Nephron progenitor cell (in vitro differentiated cells): ENCODE results near the gene TUBB2B.

Source experiments
- DNase-seq: peaks from one replicate; pipeline ENCODE4 v3.0.0; 2021
- H3K27ac Mint-ChIP-seq: 2 replicates; pipeline ENCODE4 v1.8.0; 2021; ENCODE audit warnings: mild to moderate bottlenecking, moderate library complexity, mixed read lengths
- H3K27me3 Mint-ChIP-seq: 2 replicates; pipeline ENCODE4 v1.8.0; 2021; ENCODE audit warnings: mild to moderate bottlenecking, low read depth, mixed read lengths; ENCODE audit not compliant: poor library complexity
- H3K36me3 Mint-ChIP-seq: 2 replicates; pipeline ENCODE4 v1.8.0; 2021; ENCODE audit warnings: low read depth, mixed read lengths
- H3K4me1 Mint-ChIP-seq: 2 replicates; pipeline ENCODE4 v1.8.0; 2021; ENCODE audit warnings: mixed read lengths
- H3K4me3 Mint-ChIP-seq: 2 replicates; pipeline ENCODE4 v1.8.0; 2021; ENCODE audit warnings: mild to moderate bottlenecking, moderate library complexity, mixed read lengths
- H3K9me3 Mint-ChIP-seq: 2 replicates; pipeline ENCODE4 v1.8.0; 2021; ENCODE audit warnings: mild to moderate bottlenecking, moderate library complexity, mixed read lengths
- CTCF ChIP-seq: fragments of 200-600 bp; sonication (generic); IDR thresholded peaks from 2 replicates; pipeline ENCODE4 v1.5.0; 2021; ENCODE audit warnings: antibody characterized with exemption

TUBB2B gene

GRCh38 chr6:3266170-3266569, 38.7 kb upstream of the TUBB2B start:
- no peak for DNase-seq
- H3K27me3 Mint-ChIP-seq, result no peaks in the 10 kb centered on the region
- H3K4me3 Mint-ChIP-seq, result no peak overlapping the region
- no peaks in the 10 kb centered on the region for H3K9me3 Mint-ChIP-seq
- H3K36me3 Mint-ChIP-seq, result peaks cover 54% of the 10 kb centered on the region
- no peak for TF ChIP-seq CTCF
- peaks cover 33% of the 10 kb centered on the region for H3K4me1 Mint-ChIP-seq
- no peak overlapping the region for H3K27ac Mint-ChIP-seq

DNA sequence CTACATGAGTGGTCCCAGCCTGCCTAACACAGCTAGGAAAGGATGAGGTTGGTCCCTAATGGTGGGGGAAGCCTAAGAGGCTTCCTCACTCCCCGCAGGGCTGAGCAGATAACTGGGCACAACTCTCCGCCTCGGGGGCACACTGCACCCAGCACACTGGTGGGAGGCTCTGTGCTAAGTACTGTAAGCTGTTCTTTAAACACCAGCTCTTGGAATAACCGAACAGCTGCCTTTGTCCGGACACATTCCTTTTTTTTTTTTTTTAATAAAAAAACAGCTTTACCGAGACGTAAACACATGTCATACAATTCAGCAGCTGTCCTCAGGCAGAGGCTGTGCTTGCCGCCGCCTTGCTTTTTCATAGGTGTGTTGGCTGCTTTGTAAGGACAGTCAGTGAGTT, 38.2 kb upstream of the TUBB2B start:
- Mint-ChIP-seq H3K27ac (no peak overlapping the region), H3K4me1 (peaks cover 38% of the 10 kb centered on the region), H3K27me3 (no peaks in the 10 kb centered on the region), H3K9me3 (no peaks in the 10 kb centered on the region), H3K4me3 (no peak overlapping the region), H3K36me3 (peaks cover 49% of the 10 kb centered on the region)
- DNase-seq, result no peak
- TF ChIP-seq CTCF, result no peak

- DNase-seq, result no peak
- Mint-ChIP-seq H3K36me3 (peaks cover 37% of the 10 kb centered on the region), H3K4me3 (no peak overlapping the region), H3K4me1 (peaks cover 44% of the 10 kb centered on the region), H3K9me3 (no peaks in the 10 kb centered on the region), H3K27me3 (no peaks in the 10 kb centered on the region), H3K27ac (no peak overlapping the region)
- no peak for TF ChIP-seq CTCF
Measured at GRCh38 chr6:3264356-3264755, 36.9 kb upstream of the TUBB2B start.

- H3K9me3 Mint-ChIP-seq, result no peaks in the 10 kb centered on the region
- H3K4me3 Mint-ChIP-seq, result no peak overlapping the region
- no peak overlapping the region for H3K27ac Mint-ChIP-seq
- peaks cover 24% of the 10 kb centered on the region for H3K36me3 Mint-ChIP-seq
- DNase-seq, result no peak
- H3K4me1 Mint-ChIP-seq, result peaks cover 36% of the 10 kb centered on the region
- no peaks in the 10 kb centered on the region for H3K27me3 Mint-ChIP-seq
- TF ChIP-seq CTCF, result no peak
Measured at GRCh38 chr6:3263096-3263495, 35.6 kb upstream of the TUBB2B start.

GRCh38 chr6:3261921-3262320, 34.5 kb upstream of the TUBB2B start:
- H3K9me3 Mint-ChIP-seq, result no peaks in the 10 kb centered on the region
- DNase-seq, result no peak
- TF ChIP-seq CTCF, result no peak
- H3K36me3 Mint-ChIP-seq, result peaks cover 15% of the 10 kb centered on the region
- no peak overlapping the region for H3K4me3 Mint-ChIP-seq
- no peak overlapping the region for H3K27ac Mint-ChIP-seq
- H3K4me1 Mint-ChIP-seq, result peaks cover 36% of the 10 kb centered on the region
- peaks cover under 1% of the 10 kb centered on the region for H3K27me3 Mint-ChIP-seq

DNA sequence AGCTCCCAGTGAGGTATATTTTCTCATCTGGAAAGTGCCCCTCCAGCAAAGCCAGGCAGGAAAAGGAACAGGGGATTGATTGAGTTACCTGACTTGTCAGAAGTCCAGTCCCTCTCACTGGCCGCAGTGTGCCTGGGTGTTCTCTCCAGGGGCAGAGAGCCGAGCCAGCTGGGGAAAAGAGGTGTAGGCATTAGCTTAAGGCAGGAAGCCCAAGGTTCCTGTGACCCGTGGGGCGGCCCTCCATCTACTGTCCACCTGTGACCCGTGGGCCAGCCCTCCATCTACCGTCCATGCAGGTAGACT, 34.0 kb upstream of the TUBB2B start:
- Mint-ChIP-seq H3K9me3 (no peaks in the 10 kb centered on the region), H3K4me1 (peaks cover 36% of the 10 kb centered on the region), H3K36me3 (peaks cover 14% of the 10 kb centered on the region), H3K4me3 (no peak overlapping the region), H3K27ac (no peak overlapping the region), H3K27me3 (peaks cover 5% of the 10 kb centered on the region)
- DNase-seq, result no peak
- TF ChIP-seq CTCF, result no peak
